A673 (cell line): ENCODE data around the gene STX4. TPM values are rescaled to one million over a fixed set of nuclear protein-coding genes. Genes with fewer than 3 reads are reported as not detected.

Source experiments
- BruUV-seq: library from RNA; stranded (reverse); fragments of 400-500 nt; replicated peaks from 2 replicates; lab custom pipeline; 2021; lab: Mats Ljungman, UMichigan
- CTCF ChIA-PET: fragments of 300-600 bp; sonication (Branson Sonifier 250); formaldehyde crosslinking; loops from one replicate; lab custom pipeline; 2022; ENCODE audit warnings: antibody characterized with exemption; lab: Charles Lee
- POLR2A ChIA-PET: fragments of 300-600 bp; sonication (Branson Sonifier 250); formaldehyde crosslinking; loops from one replicate; lab custom pipeline; 2022; ENCODE audit warnings: antibody characterized with exemption; ENCODE audit not compliant: low non-redundant PET; lab: Charles Lee
- DNase-seq: peaks from one replicate; pipeline ENCODE4 v3.0.0-alpha.2; 2015; ENCODE audit warnings: low spot score
- H3K27ac ChIP-seq: fragments of 200-600 bp; sonication (generic); 2 replicates; pipeline ENCODE4 v1.5.1; 2016; ENCODE audit warnings: mixed run types, low read depth, mild to moderate bottlenecking, mixed read lengths, antibody characterized with exemption, low read length; ENCODE audit not compliant: poor library complexity, severe bottlenecking
- H3K27me3 ChIP-seq: fragments of 200-600 bp; sonication (generic); replicated peaks from 2 replicates; pipeline ENCODE4 v1.6.1; 2017; ENCODE audit warnings: mixed run types, low read depth, mild to moderate bottlenecking, mixed read lengths, antibody characterized with exemption, low read length; ENCODE audit not compliant: insufficient read depth, poor library complexity
- H3K36me3 ChIP-seq: fragments of 200-600 bp; sonication (generic); 2 replicates; pipeline ENCODE4 v1.6.1; 2016; ENCODE audit warnings: mixed run types, mild to moderate bottlenecking, mixed read lengths, antibody characterized with exemption, low read length; ENCODE audit not compliant: insufficient read depth, poor library complexity, severe bottlenecking
- H3K4me1 ChIP-seq: fragments of 200-600 bp; sonication (generic); 2 replicates; pipeline ENCODE4 v1.6.1; 2017; ENCODE audit warnings: mixed run types, mild to moderate bottlenecking, mixed read lengths, antibody characterized with exemption, low read length; ENCODE audit not compliant: insufficient read depth, poor library complexity, severe bottlenecking
- H3K4me3 ChIP-seq: fragments of 200-600 bp; sonication (generic); 2 replicates; pipeline ENCODE4 v1.5.1; 2016; ENCODE audit warnings: low read depth, mixed run types, mild to moderate bottlenecking, mixed read lengths, low read length; ENCODE audit not compliant: poor library complexity, severe bottlenecking
- H3K9me3 ChIP-seq: fragments of 200-600 bp; sonication (generic); 2 replicates; pipeline ENCODE4 v1.6.1; 2016; ENCODE audit warnings: mixed run types, low read depth, mild to moderate bottlenecking, mixed read lengths, antibody characterized with exemption, low read length; ENCODE audit not compliant: poor library complexity, severe bottlenecking
- EZH2 ChIP-seq: fragments of 200-600 bp; sonication (generic); IDR thresholded peaks from 2 replicates; pipeline ENCODE4 v1.6.1; 2017; ENCODE audit warnings: borderline replicate concordance, low read depth, mild to moderate bottlenecking, mixed read lengths, antibody characterized with exemption, low read length; ENCODE audit not compliant: poor library complexity, severe bottlenecking
- intact Hi-C: fragments of 100-400 bp; cut with micrococcal nuclease; formaldehyde crosslinking; loops from one replicate; pipeline ENCODE4 v1.10.0; 2022; ENCODE audit not compliant: unreplicated experiment
- total RNA-seq: library from RNA; stranded (reverse); gene quantifications from 2 replicates; pipeline ENCODE4 v1.2.3, GENCODE V29; 2021
- TF ChIP-seq, protein P1 (sequence below): fragments of 300-800, 200-600 bp; sonication (generic); conservative IDR thresholded peaks from 2 replicates; pipeline ENCODE4 v1.5.1; 2017; ENCODE audit warnings: low read depth, mild to moderate bottlenecking, antibody characterized with exemption, low read length, moderate library complexity, mixed read lengths

STX4 gene
- total RNA-seq, 1 experiment from 2014 or later: 31.2 TPM

DNA sequence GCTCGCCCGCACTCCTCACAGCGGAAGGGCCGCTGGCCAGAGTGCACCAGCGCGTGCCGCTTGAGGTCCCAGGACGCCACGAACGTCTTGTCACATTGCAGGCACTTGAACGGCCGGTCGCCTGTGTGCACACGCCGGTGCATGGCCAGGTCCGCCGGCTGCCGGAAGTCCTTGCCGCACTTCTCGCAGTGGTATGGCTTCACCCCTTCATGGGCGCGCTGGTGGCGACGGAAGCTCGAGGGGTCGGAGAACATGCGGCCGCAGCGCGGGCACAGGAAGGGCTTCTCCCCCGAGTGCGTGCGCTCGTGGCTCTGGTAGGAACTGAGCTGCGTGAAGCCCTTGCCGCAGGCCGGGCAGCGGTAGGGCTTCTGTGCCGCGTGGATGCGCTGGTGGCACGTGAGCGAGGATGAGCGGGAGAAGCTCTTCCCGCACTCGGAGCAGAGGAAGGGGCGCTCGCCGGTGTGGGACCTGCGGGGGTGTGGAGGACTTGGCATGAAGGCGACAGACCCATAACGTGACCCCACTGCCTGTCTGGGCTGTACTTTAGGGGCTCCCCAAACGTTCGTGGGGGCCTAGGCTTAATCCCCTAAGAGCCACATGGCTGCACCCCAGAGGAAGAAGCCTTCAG lies 28.6 kb downstream of the STX4 start:
- Histone ChIP-seq H3K4me1 (peaks cover 14% of the 10 kb centered on the region), H3K27me3 (no peaks in the 10 kb centered on the region), H3K9me3 (no peaks in the 10 kb centered on the region), H3K36me3 (peaks cover 11% of the 10 kb centered on the region), H3K4me3 (no peak overlapping the region), H3K27ac (no peak overlapping the region)
- TF ChIP-seq, protein P1, sequence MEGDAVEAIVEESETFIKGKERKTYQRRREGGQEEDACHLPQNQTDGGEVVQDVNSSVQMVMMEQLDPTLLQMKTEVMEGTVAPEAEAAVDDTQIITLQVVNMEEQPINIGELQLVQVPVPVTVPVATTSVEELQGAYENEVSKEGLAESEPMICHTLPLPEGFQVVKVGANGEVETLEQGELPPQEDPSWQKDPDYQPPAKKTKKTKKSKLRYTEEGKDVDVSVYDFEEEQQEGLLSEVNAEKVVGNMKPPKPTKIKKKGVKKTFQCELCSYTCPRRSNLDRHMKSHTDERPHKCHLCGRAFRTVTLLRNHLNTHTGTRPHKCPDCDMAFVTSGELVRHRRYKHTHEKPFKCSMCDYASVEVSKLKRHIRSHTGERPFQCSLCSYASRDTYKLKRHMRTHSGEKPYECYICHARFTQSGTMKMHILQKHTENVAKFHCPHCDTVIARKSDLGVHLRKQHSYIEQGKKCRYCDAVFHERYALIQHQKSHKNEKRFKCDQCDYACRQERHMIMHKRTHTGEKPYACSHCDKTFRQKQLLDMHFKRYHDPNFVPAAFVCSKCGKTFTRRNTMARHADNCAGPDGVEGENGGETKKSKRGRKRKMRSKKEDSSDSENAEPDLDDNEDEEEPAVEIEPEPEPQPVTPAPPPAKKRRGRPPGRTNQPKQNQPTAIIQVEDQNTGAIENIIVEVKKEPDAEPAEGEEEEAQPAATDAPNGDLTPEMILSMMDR: no peak
- CTCF ChIA-PET: no interaction called here
- POLR2A ChIA-PET: no interaction called here
- no peak for DNase-seq
- BruUV-seq: no TSS peak
- intact Hi-C loops: no loop called here

DNA sequence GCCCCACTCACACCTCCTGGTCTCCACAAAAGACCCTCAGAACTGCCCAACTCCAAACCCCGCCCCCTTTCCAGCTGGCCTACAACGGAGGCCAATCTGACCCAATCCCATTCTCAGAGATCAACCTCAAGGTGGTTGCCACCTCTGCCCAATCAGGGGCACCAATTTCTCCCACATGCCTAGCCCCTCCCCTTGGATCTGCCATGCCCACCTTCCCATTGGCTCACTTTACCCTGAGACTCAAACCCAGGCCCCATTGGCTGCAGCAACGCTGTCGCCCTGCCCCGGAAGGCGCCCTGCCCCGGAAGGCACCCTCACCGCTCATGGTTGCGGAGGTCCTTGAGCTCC lies 30.1 kb downstream of the STX4 start:
- H3K27me3 ChIP-seq: no peaks in the 10 kb centered on the region
- BruUV-seq: no TSS peak
- peaks cover 11% of the 10 kb centered on the region for H3K36me3 ChIP-seq
- ChIA-PET CTCF (no interaction called here), POLR2A (no interaction called here)
- DNase-seq: no peak
- TF ChIP-seq EZH2: no peak
- TF ChIP-seq, protein P1: no peak
- H3K4me1 ChIP-seq: peaks cover 14% of the 10 kb centered on the region
- intact Hi-C loops: no loop called here
- no peaks in the 10 kb centered on the region for H3K9me3 ChIP-seq
- peak overlapping the region; percentile 10 for H3K27ac ChIP-seq
- no peak overlapping the region for H3K4me3 ChIP-seq

DNA sequence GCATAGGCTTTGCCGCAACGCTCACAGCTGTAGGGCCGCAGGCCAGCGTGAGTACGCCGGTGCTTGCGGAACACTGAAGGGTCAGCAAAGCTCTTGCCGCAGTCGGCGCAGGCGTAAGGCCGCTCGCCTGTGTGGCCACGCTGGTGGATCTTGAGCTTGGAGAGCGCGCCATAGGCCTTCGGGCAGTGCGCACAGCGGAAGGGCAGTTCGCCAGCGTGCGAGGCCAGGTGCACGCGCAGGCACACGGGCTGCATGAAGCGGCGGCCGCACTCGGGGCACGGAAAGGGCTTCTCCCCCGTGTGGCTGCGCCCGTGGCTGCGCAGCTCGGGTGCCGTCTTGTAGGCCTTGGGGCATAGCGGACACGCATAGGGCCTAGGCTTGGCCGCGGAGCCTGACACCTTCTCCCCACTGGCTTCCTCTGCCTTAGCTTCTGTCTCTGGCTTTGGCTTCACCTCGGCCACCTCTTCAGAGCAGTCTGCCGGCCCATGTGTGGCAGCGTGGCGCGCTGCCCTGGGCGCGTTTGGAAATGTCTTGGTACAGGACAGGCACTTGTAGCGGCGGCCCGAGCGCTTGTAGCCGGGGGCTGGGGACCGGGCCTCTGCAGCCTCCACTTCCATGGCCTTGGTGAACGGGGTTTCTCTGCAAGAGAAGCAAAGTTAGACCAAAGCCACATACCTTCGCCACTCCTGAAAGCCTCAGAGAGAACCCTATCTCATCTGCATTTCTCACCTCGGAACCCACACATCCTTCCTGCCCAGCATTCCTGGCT lies 30.7 kb downstream of the STX4 start:
- Histone ChIP-seq H3K9me3 (no peaks in the 10 kb centered on the region), H3K4me1 (peaks cover 14% of the 10 kb centered on the region), H3K27me3 (no peaks in the 10 kb centered on the region), H3K36me3 (peaks cover 11% of the 10 kb centered on the region), H3K27ac (peak overlapping the region; percentile 85), H3K4me3 (no peak overlapping the region)
- ChIA-PET CTCF (no interaction called here), POLR2A (no interaction called here)
- no peak for DNase-seq
- intact Hi-C loops: no loop called here
- no peak for TF ChIP-seq EZH2
- TF ChIP-seq, protein P1: no peak
- BruUV-seq: no TSS peak
